HCT116 (cell line): ENCODE results near the gene PAH. TPM values are rescaled to one million over a fixed set of nuclear protein-coding genes. Genes with fewer than 3 reads are reported as not detected.

Experiments used
- ATAC-seq: fragments of 200-7000 bp; cut with Tn5 transposase; 2 replicates; pipeline ENCODE4 v1.9.1; 2020; ENCODE audit warnings: mild to moderate bottlenecking, moderate library complexity
- BruUV-seq: library from RNA; stranded (reverse); fragments of 400-500 nt; replicated peaks from 2 replicates; lab custom pipeline; 2021; lab: Mats Ljungman, UMichigan
- CTCF ChIA-PET: fragments of 300-600 bp; sonication (Branson Sonifier 250); formaldehyde crosslinking; loops from one replicate; lab custom pipeline; 2021; ENCODE audit warnings: antibody characterized with exemption; lab: Charles Lee
- POLR2A ChIA-PET: fragments of 300-600, 350-600 bp; sonication (Branson Sonifier 250); formaldehyde crosslinking; loops from one replicate; lab custom pipeline; 2021; ENCODE audit warnings: antibody characterized with exemption; lab: Charles Lee
- RAD21 ChIA-PET, 2 experiments: fragments of 300-600 bp; sonication (Branson Sonifier 250); formaldehyde crosslinking; loops; one replicate each; lab custom pipeline; 2023; ENCODE audit warnings: low total read pairs in 2 of 2; ENCODE audit not compliant: uncharacterized antibody in 2 of 2, unreplicated experiment in 2 of 2, low non-redundant PET in 1 of 2; lab: Charles Lee
- DNase-seq: peaks from one replicate; pipeline ENCODE4 v3.0.0-alpha.2; 2010; ENCODE audit warnings: low read depth, low spot score
- H2AFZ ChIP-seq: fragments of 200-600 bp; shearing (Covaris generic), sonication (generic); 2 replicates; pipeline ENCODE4 v1.6.1; 2017; ENCODE audit warnings: low read depth, mixed run types, mixed read lengths, antibody characterized with exemption, low read length; ENCODE audit not compliant: poor library complexity, severe bottlenecking
- H3K27ac ChIP-seq: 2 replicates; pipeline ENCODE4 v1.5.1; 2012; ENCODE audit warnings: low read depth, low read length
- H3K27me3 ChIP-seq: fragments of 200-600 bp; sonication (generic); 2 replicates; pipeline ENCODE4 v1.6.1; 2016; ENCODE audit warnings: mixed run types, low read length, mixed read lengths; ENCODE audit not compliant: insufficient read depth
- H3K36me3 ChIP-seq, 2 experiments: fragments of 200-500 bp in 1 of 2; fragments of 200-600 bp in 1 of 2; sonication (Bioruptor generic) in 1 of 2; sonication (generic) in 1 of 2; 2 replicates each; pipeline versions ENCODE4 v1.5.1 to v1.6.1; 2014 to 2016; ENCODE audit warnings: low read length in 2 of 2, inconsistent platforms in 1 of 2, mixed read lengths in 1 of 2, mixed run types in 1 of 2; ENCODE audit not compliant: insufficient read depth in 2 of 2, control insufficient read depth in 1 of 2
- H3K4me1 ChIP-seq, 2 experiments: fragments of 200-600 bp in 1 of 2; sonication (generic) in 1 of 2; 2 replicates each; pipeline versions ENCODE4 v1.5.1 to v1.6.1; 2012 to 2017; ENCODE audit warnings: low read length in 2 of 2, inconsistent platforms in 1 of 2, mild to moderate bottlenecking in 1 of 2, mixed read lengths in 1 of 2, mixed run types in 1 of 2, moderate library complexity in 1 of 2; ENCODE audit not compliant: insufficient read depth in 2 of 2, control insufficient read depth in 1 of 2
- H3K4me2 ChIP-seq: fragments of 200-600 bp; sonication (generic); 2 replicates; pipeline ENCODE4 v1.6.1; 2017; ENCODE audit warnings: mixed run types, low read length, mixed read lengths
- H3K4me3 ChIP-seq, 2 experiments: fragments of 200-600 bp in 1 of 2; sonication (generic) in 1 of 2; replicated peaks in 1 of 2; 2 replicates each; pipeline ENCODE4 v1.5.1; 2011 to 2016; ENCODE audit warnings: low read length in 2 of 2, control low read depth in 1 of 2, low read depth in 1 of 2, mild to moderate bottlenecking in 1 of 2, mixed read lengths in 1 of 2, mixed run types in 1 of 2
- H3K79me2 ChIP-seq: fragments of 200-600 bp; sonication (generic); 2 replicates; pipeline ENCODE4 v1.6.1; 2017; ENCODE audit warnings: mild to moderate bottlenecking, mixed run types, low read length, moderate library complexity, mixed read lengths; ENCODE audit not compliant: insufficient read depth
- H3K9ac ChIP-seq: fragments of 200-600 bp; sonication (generic); 2 replicates; pipeline ENCODE4 v1.6.1; 2016; ENCODE audit warnings: low read length, mixed read lengths
- H3K9me2 ChIP-seq: fragments of 200-600 bp; sonication (generic), shearing (Covaris generic); 2 replicates; pipeline ENCODE4 v1.6.1; 2017; ENCODE audit warnings: mixed run types, mild to moderate bottlenecking, moderate library complexity; ENCODE audit not compliant: insufficient read depth
- H3K9me3 ChIP-seq, 2 experiments: fragments of 200-500 bp in 1 of 2; fragments of 200-600 bp in 1 of 2; sonication (Bioruptor generic) in 1 of 2; sonication (generic) in 1 of 2; 2 replicates each; pipeline ENCODE4 v1.6.1; 2014 to 2017; ENCODE audit warnings: low read length in 2 of 2, mixed read lengths in 2 of 2, inconsistent platforms in 1 of 2, low read depth in 1 of 2, mild to moderate bottlenecking in 1 of 2, mixed run types in 1 of 2, moderate library complexity in 1 of 2; ENCODE audit not compliant: control insufficient read depth in 1 of 2, insufficient read depth in 1 of 2
- H4K20me1 ChIP-seq: fragments of 200-600 bp; sonication (generic), shearing (Covaris generic); 2 replicates; pipeline ENCODE4 v1.6.1; 2017; ENCODE audit warnings: mixed run types, mild to moderate bottlenecking, moderate library complexity; ENCODE audit not compliant: insufficient read depth
- ATF3 ChIP-seq: IDR thresholded peaks from 2 replicates; pipeline ENCODE4 v1.6.1; 2012
- CBX3 ChIP-seq: IDR thresholded peaks from 2 replicates; pipeline ENCODE4 v1.6.1; 2012; ENCODE audit warnings: low read depth
- EGR1 ChIP-seq: IDR thresholded peaks from 2 replicates; pipeline ENCODE4 v1.6.1; 2012; ENCODE audit warnings: low read depth
- ELF1 ChIP-seq: IDR thresholded peaks from 2 replicates; pipeline ENCODE4 v1.6.1; 2012; ENCODE audit warnings: low read depth, borderline replicate concordance
- EZH2 ChIP-seq: fragments of 200-600 bp; sonication (generic); IDR thresholded peaks from 2 replicates; pipeline ENCODE4 v1.6.1; 2017; ENCODE audit warnings: antibody characterized with exemption, mixed run types
- EZH2phosphoT487 ChIP-seq: fragments of 200-600 bp; IDR thresholded peaks from 2 replicates; pipeline ENCODE4 v1.6.1; 2018; ENCODE audit warnings: antibody characterized with exemption, borderline replicate concordance
- FOSL1 ChIP-seq: IDR thresholded peaks from 2 replicates; pipeline ENCODE4 v1.6.1; 2012; ENCODE audit warnings: low read depth
- JUND ChIP-seq: IDR thresholded peaks from 2 replicates; pipeline ENCODE4 v1.6.1; 2012
- MAX ChIP-seq: IDR thresholded peaks from 2 replicates; pipeline ENCODE4 v1.6.1; 2012
- POLR2A ChIP-seq: IDR thresholded peaks from 2 replicates; pipeline ENCODE4 v1.7.0; 2011; ENCODE audit warnings: borderline replicate concordance; ENCODE audit not compliant: insufficient read depth, insufficient read length; ENCODE audit errors: extremely low read depth
- RAD21 ChIP-seq: IDR thresholded peaks from 2 replicates; pipeline ENCODE4 v1.6.1; 2012; ENCODE audit warnings: low read depth, mild to moderate bottlenecking
- SP1 ChIP-seq: IDR thresholded peaks from 2 replicates; pipeline ENCODE4 v1.6.1; 2012; ENCODE audit warnings: low read depth
- YY1 ChIP-seq: IDR thresholded peaks from 2 replicates; pipeline ENCODE4 v1.6.1; 2011; ENCODE audit warnings: low read length, low read depth, moderate library complexity, mild to moderate bottlenecking; ENCODE audit not compliant: insufficient replicate concordance; ENCODE audit errors: extremely low read depth
- ZFX ChIP-seq: fragments of 450-650 bp; IDR thresholded peaks from 2 replicates; pipeline ENCODE4 v1.6.1; 2017
- ZNF274 ChIP-seq: fragments of 200-500 bp; sonication (Bioruptor generic); IDR thresholded peaks from 2 replicates; pipeline ENCODE4 v1.6.1; 2014; ENCODE audit warnings: mild to moderate bottlenecking, low read depth, low read length, inconsistent platforms
- intact Hi-C: fragments of 100-400 bp; cut with micrococcal nuclease; formaldehyde crosslinking; loops from 2 replicates; pipeline ENCODE4 v1.10.0; 2022
- total RNA-seq: library from RNA; stranded (reverse); gene quantifications from one replicate; pipeline ENCODE4 v1.2.1, GENCODE V29; 2021; ENCODE audit not compliant: unreplicated experiment
- TF ChIP-seq, protein P1 (sequence below): IDR thresholded peaks from 2 replicates; pipeline ENCODE4 v1.6.1; 2011; ENCODE audit warnings: mild to moderate bottlenecking, low read length, moderate library complexity; ENCODE audit not compliant: insufficient replicate concordance; ENCODE audit errors: extremely low read depth

Gene PAH
- total RNA-seq, 1 experiment from 2014 or later: 2.8 TPM

GRCh38 chr12:102800565-102800964, 116.5 kb downstream of the PAH start (continued):
- TF ChIP-seq, protein P1, sequence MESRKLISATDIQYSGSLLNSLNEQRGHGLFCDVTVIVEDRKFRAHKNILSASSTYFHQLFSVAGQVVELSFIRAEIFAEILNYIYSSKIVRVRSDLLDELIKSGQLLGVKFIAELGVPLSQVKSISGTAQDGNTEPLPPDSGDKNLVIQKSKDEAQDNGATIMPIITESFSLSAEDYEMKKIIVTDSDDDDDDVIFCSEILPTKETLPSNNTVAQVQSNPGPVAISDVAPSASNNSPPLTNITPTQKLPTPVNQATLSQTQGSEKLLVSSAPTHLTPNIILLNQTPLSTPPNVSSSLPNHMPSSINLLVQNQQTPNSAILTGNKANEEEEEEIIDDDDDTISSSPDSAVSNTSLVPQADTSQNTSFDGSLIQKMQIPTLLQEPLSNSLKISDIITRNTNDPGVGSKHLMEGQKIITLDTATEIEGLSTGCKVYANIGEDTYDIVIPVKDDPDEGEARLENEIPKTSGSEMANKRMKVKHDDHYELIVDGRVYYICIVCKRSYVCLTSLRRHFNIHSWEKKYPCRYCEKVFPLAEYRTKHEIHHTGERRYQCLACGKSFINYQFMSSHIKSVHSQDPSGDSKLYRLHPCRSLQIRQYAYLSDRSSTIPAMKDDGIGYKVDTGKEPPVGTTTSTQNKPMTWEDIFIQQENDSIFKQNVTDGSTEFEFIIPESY: no peak

DNA sequence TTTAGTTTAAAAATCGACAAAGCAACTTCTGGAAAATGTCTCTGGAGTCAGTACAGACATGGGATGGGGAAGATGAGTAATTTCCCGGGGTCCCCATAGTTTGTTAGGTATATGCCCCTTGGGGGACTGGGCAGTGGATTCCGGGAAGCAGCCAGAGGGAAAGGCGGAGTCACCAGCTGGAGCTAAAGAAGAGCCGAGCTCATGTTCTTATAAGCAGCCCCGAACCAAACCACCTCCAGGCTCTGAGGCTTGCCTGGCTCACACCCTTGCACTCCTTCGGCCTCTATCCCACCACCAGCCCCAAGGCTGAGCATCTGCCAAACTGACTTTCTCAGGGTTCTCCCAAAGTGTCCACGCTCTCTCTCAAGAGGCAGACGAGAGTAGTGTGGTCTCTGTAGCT, 117.8 kb downstream of the PAH start:
- CTCF ChIA-PET: no interaction called here
- Histone ChIP-seq H3K27ac (no peak overlapping the region), H3K36me3 (no peaks in the 10 kb centered on the region), H3K9ac (no peak overlapping the region), H3K79me2 (no peaks in the 10 kb centered on the region), H3K4me2 (no peak overlapping the region), H2AFZ (no peak overlapping the region), H3K9me2 (no peaks in the 10 kb centered on the region), H4K20me1 (no peaks in the 10 kb centered on the region), H3K9me3 (no peaks in the 10 kb centered on the region), H3K4me3 (no peak overlapping the region), H3K4me1 (no peaks in the 10 kb centered on the region), H3K27me3 (peaks cover 23% of the 10 kb centered on the region)
- RAD21 ChIA-PET: no interaction called here
- DNase-seq: no peak
- ATAC-seq: no peak
- no TSS peak for BruUV-seq
- POLR2A ChIA-PET: no interaction called here
- no peak for TF ChIP-seq ATF3
- intact Hi-C loops: no loop called here

DNA sequence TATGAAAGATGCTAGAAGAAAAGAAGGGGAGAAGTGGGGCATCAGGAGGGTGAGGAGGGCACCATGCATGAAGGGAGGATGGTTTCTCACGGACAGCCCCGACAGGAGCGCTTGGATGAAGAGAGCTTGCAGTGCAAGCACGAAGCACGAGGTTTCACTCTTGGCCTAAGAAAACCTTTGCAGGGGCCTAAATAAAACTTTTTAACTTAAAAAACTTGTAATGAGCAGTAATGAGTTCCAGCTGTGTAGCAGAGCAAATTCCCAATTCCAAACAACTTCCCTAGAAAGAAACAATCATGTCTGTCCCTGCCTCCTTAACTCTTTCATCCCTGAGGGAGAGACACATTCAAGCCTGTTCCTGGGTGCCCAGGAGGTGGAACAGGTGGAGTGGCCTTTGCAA, 119.5 kb downstream of the PAH start:
- Histone ChIP-seq H3K9ac (no peak overlapping the region), H3K9me2 (no peaks in the 10 kb centered on the region), H3K4me1 (no peaks in the 10 kb centered on the region), H3K36me3 (no peaks in the 10 kb centered on the region), H3K27ac (no peak overlapping the region), H3K79me2 (no peaks in the 10 kb centered on the region), H3K9me3 (no peaks in the 10 kb centered on the region), H3K4me2 (no peak overlapping the region), H2AFZ (no peak overlapping the region), H4K20me1 (no peaks in the 10 kb centered on the region), H3K4me3 (no peak overlapping the region), H3K27me3 (peaks cover 33% of the 10 kb centered on the region)
- BruUV-seq: no TSS peak
- DNase-seq (no peak), ATAC-seq (no peak)
- CTCF ChIA-PET: no interaction called here
- POLR2A ChIA-PET: no interaction called here
- intact Hi-C loops: no loop called here
- RAD21 ChIA-PET: no interaction called here
- no peak for TF ChIP-seq FOSL1
- no peak for TF ChIP-seq SP1
- no peak for TF ChIP-seq EGR1
- no peak for TF ChIP-seq RAD21
- TF ChIP-seq EZH2phosphoT487: no peak
- TF ChIP-seq EZH2: no peak
- TF ChIP-seq, protein P1: no peak
- no peak for TF ChIP-seq ELF1
- TF ChIP-seq CBX3: no peak
- no peak for TF ChIP-seq ATF3
- TF ChIP-seq ZFX: no peak
- TF ChIP-seq POLR2A: no peak
- TF ChIP-seq ZNF274: no peak
- TF ChIP-seq YY1: no peak
- TF ChIP-seq JUND: no peak
- no peak for TF ChIP-seq MAX
